ENCODE measurements around the gene TSC22D3.
A peak's percentile ranks its signal among the peaks of the same experiment; 100 is the strongest.

Gene TSC22D3

DNA sequence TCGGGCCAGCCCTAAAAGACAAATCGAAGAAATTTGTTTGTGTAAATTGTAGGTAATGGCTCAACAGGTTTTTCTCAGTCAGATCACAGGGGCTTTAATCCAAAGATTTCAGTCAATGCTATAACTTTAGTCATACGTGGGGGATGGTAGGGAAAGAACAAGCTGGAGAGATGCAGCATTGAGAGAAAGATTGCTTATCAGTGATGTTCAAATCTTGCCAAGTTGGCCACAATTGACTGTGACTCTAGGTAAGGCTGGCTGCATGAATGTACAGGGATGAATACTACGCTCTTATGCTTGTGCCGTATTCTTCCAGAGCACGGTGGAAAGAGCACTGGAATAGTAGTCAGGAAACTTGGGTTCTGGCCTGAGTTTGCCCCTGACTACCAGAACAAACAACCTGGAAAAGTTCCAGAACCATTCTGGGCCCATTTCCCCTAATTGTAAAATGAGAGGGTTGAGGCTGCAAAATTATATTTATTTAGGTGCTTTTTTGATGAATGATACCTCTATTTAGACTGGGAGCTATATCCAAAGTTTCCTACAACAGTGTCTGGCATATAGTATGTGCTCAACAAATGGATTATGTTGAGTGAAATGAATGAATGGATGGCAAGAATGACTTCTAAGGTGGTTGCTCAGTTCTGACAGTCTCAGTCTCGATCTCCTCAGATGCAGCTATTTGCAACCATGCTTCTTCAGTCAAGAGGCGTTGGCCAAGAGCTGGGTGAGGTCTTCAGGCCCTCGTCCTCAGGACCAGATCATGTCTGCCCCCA lies 44.4 kb downstream of the TSC22D3 start:
- TF ChIP-seq, protein P1, sequence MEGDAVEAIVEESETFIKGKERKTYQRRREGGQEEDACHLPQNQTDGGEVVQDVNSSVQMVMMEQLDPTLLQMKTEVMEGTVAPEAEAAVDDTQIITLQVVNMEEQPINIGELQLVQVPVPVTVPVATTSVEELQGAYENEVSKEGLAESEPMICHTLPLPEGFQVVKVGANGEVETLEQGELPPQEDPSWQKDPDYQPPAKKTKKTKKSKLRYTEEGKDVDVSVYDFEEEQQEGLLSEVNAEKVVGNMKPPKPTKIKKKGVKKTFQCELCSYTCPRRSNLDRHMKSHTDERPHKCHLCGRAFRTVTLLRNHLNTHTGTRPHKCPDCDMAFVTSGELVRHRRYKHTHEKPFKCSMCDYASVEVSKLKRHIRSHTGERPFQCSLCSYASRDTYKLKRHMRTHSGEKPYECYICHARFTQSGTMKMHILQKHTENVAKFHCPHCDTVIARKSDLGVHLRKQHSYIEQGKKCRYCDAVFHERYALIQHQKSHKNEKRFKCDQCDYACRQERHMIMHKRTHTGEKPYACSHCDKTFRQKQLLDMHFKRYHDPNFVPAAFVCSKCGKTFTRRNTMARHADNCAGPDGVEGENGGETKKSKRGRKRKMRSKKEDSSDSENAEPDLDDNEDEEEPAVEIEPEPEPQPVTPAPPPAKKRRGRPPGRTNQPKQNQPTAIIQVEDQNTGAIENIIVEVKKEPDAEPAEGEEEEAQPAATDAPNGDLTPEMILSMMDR (IDR thresholded peaks at IDR 0.05), result no peak
- Histone ChIP-seq H3K27ac (peak overlapping the region; percentile 31 to 89), H3K4me3 (peak overlapping the region; percentile 44)
- DNase-seq (ENCODE audit: low spot score), result no peak

DNA sequence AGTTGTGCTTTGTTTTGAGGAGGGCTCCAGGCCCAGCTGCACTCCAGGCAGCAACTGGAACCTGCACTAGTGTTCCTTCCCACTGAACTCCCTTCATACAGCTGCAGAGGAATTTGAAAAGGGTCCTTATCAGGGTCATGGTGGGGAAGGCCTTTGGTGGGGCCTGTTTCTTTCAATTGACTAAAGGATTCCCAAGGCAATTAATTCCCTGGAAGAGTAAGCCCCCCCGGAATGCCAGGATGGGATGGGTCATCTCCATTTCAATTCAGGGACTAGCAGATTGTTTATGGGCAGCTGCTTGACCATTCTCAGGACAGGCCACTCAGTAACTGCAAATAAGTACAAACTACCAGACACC lies 45.3 kb downstream of the TSC22D3 start:
- TF ChIP-seq, protein P1 (IDR thresholded peaks at IDR 0.05), result no peak
- no peak for DNase-seq (ENCODE audit: low spot score)
- Histone ChIP-seq H3K27ac (peak overlapping the region; percentile 31 to 89), H3K4me3 (no peak overlapping the region)

DNA sequence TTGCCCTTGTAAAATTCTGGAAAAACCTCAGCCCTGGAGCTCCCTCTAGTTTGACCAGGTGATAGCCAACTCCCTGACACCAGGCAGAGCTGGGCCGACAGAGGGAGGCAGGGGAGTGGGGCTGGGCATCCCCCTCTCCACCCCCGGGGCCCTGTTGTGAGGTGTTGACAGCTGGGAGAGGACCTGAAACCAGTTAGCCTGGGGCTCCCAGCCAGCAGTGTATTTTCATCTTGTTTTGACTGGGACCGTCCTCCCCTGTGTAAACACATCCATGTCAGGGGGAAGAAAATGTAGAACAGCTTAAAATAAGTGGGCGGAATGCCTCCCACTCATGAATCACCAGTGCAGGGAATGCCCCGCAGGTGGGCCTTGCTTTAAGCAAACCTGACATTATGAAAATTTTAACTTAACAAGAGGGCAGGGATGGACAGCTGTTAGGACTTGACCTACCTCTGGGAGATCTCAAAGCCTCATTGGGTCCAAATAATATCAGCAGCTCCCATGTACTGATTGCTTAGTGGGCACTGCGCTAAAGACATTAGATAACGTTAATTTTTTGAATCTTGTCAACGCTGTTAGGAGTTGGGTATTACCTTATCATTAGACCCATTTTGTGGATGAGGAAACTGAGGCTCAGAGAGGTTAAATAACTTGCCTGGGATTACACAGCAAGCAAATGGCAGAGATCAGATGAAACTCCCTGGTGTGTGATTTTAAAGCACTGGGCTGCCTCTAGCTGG lies 45.9 kb downstream of the TSC22D3 start:
- Histone ChIP-seq H3K4me3 (no peak overlapping the region), H3K27ac (peak overlapping the region; percentile 31 to 89)
- no peak for DNase-seq (ENCODE audit: low spot score)
- TF ChIP-seq, protein P1 (IDR thresholded peaks at IDR 0.05), result no peak

DNA sequence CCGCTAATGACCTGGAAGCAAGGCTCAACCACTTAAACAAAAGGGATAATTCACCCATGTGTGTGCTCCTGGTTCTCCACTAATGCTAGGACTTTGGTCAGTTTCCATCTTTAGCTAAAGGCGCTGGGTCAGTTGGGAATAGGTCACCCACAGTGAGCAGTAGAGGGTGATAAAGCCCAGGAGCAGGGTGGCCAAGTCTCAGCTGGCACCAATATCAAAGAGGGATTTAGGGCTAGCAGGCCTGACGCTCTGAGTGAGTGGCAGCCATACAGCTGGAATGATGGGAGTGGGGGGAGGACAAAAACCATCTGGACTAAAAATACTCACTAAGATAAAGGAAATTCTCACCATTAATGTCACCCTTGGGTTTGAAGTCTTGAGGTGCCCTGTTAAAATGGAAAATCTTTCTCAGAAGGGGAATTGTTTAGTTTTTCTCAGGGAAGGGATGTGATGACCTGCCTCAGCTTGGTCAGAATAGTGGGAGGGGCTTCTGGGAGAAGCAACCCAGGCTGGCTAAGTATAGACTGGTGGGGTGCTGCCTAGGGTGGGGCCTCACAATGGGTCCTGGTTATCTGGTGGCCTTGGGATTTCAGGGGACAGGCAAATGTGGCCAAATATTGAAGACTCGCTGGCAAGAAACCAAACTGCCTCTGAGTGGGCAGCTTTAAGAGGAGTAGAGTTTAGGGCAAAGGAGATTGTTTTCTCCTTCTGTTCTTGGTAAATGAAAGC lies 47.1 kb downstream of the TSC22D3 start:
- Histone ChIP-seq H3K27ac (peak overlapping the region; percentile 31 to 89), H3K4me3 (no peak overlapping the region)
- TF ChIP-seq, protein P1 (IDR thresholded peaks at IDR 0.05), result no peak
- no peak for DNase-seq (ENCODE audit: low spot score)

DNA sequence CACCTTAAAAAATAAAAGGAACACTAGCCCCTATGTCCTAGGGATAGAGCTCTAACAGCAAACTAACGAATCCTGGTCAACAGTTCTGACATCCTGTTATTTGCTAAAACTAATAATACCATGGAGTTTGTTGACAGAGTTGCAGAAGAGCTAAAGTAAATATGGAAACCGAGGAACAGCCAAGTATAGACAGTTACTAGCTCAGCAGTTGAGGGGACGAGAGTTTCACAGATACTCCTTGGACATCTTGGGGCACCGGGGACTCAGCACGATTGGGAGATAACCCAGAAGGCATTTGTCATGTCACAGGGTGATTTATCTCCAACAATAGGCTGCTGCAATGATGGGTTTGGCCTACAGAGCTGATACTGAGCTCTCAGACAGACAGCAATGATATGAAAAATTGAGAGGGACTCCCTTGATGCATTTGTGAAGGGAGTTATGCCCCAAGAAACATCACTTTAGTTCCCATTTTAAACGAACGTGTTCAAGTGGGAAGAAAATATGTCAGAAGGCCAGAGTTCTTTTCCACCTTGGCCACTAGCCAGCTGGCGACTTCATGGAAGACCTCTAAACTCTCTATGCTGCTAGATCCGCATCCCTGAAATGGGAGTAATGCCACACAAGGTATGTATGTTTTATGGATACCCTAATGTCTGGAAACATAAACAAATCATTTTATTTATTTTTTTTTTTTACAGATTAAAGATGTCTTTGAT lies 48.6 kb downstream of the TSC22D3 start:
- peak overlapping the region in 1 of 2 donors; percentile 44 for H3K27ac ChIP-seq
- TF ChIP-seq, protein P1 (IDR thresholded peaks at IDR 0.05), result no peak
- no peak overlapping the region for H3K4me3 ChIP-seq
- no peak for DNase-seq (ENCODE audit: low spot score)

DNA sequence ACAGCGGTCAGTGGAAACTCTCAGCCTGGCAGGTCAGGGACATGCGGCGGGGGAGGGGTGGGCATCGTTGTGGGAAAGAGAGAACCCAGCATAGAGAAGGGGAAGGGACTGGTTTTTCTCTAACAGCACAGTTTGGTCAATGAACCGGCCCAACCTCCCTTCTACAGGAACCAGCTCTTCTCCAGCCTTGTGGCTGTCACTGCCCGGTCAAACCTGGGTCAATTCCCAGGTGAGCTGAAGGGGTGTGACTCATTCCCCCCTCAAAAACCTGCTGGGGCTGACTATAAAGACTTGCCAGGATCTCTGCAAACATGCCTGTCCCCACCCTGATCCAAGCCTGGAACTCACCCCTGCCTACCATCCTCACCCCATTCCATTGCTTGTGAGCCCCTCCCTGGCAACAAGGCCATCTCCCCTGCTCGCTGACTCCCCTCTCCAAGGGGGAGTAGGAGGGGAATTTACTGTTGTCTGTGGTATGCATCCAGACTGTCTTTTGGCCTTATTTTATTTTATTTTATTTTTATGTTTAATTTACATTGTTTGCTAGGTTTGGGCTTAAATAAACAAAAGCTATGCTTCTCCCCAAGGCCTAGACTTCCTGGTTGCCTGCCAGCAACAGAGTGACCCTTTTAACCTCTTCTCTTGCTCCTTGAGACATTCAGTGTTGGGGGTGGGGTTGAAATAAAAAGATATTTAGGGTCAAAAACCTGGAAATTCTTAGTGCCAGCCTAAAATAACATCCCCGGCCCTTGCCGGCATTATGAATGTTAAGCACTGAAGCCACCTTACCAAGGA lies 49.6 kb downstream of the TSC22D3 start:
- no peak for DNase-seq (ENCODE audit: low spot score)
- Histone ChIP-seq H3K27ac (peak overlapping the region in 1 of 2 donors; percentile 30), H3K4me3 (peak overlapping the region; percentile 3)

More for the DNA sequence above, 49.6 kb downstream of the TSC22D3 start:
- TF ChIP-seq, protein P1 (IDR thresholded peaks at IDR 0.05), result no peak
